CD4-positive, alpha-beta T cell (primary cell): ENCODE data around the gene SPART. TPM values are rescaled to one million over a fixed set of nuclear protein-coding genes. Genes with fewer than 3 reads are reported as not detected.

Experiments used
- ATAC-seq: fragments of 200-7000 bp; cut with Tn5 transposase; one replicate; pipeline ENCODE4 v1.10.0; 2022; ENCODE audit warnings: mild to moderate bottlenecking; ENCODE audit not compliant: poor library complexity
- CTCF ChIA-PET: fragments of 350-600 bp; sonication (Branson Sonifier 250); formaldehyde crosslinking; loops from one replicate; lab custom pipeline; 2021; ENCODE audit warnings: antibody characterized with exemption, inconsistent platforms; lab: Charles Lee
- POLR2A ChIA-PET: fragments of 350-600 bp; sonication (Branson Sonifier 250); formaldehyde crosslinking; loops from one replicate; lab custom pipeline; 2021; ENCODE audit warnings: antibody characterized with exemption, inconsistent platforms; lab: Charles Lee
- DNase-seq, 14 experiments: peaks; one replicate each; pipeline ENCODE4 v3.0.0-alpha.2; 2013 to 2020; ENCODE audit warnings: mixed read lengths in 2 of 14
- H3K27ac ChIP-seq, 2 donors: one replicate each; pipeline versions ENCODE4 v1.5.1 to v1.7.0; 2013; ENCODE audit warnings: low read length in 2 of 2, low read depth in 1 of 2, mild to moderate bottlenecking in 1 of 2
- H3K27me3 ChIP-seq, 2 experiments: 1 replicate in 1 of 2; 2 replicates in 1 of 2; pipeline versions ENCODE4 v1.6.1 to v1.7.0; 2013; ENCODE audit warnings: low read length in 2 of 2, control low read depth in 1 of 2, mild to moderate bottlenecking in 1 of 2, moderate library complexity in 1 of 2; ENCODE audit not compliant: insufficient read depth in 2 of 2, control insufficient read depth in 1 of 2
- H3K36me3 ChIP-seq: one replicate; pipeline ENCODE4 v1.6.1; 2013; ENCODE audit warnings: low read length, control low read depth; ENCODE audit not compliant: insufficient read depth
- H3K4me1 ChIP-seq: one replicate; pipeline ENCODE4 v1.6.1; 2013; ENCODE audit warnings: low read length, control low read depth; ENCODE audit not compliant: insufficient read depth
- H3K4me3 ChIP-seq: one replicate; pipeline ENCODE4 v1.5.1; 2013; ENCODE audit warnings: mild to moderate bottlenecking, low read length, moderate library complexity
- H3K9me3 ChIP-seq, 2 experiments: 1 replicate in 1 of 2; 2 replicates in 1 of 2; pipeline versions ENCODE4 v1.6.1 to v1.7.0; 2013; ENCODE audit warnings: low read length in 2 of 2, mild to moderate bottlenecking in 2 of 2, control low read depth in 1 of 2, moderate library complexity in 1 of 2; ENCODE audit not compliant: control insufficient read depth in 1 of 2, insufficient read depth in 1 of 2
- H3K27ac Mint-ChIP-seq: one replicate; pipeline ENCODE4 v1.8.0; 2020; ENCODE audit warnings: mixed read lengths
- H3K27me3 Mint-ChIP-seq: one replicate; pipeline ENCODE4 v1.8.0; 2021; ENCODE audit warnings: mixed read lengths
- H3K36me3 Mint-ChIP-seq: one replicate; pipeline ENCODE4 v1.8.0; 2021; ENCODE audit warnings: low read depth, mixed read lengths
- H3K4me1 Mint-ChIP-seq: one replicate; pipeline ENCODE4 v1.8.0; 2021; ENCODE audit warnings: low read depth, mixed read lengths
- H3K4me3 Mint-ChIP-seq: one replicate; pipeline ENCODE4 v1.8.0; 2020; ENCODE audit warnings: mild to moderate bottlenecking, mixed read lengths
- H3K9me3 Mint-ChIP-seq: one replicate; pipeline ENCODE4 v1.8.0; 2020; ENCODE audit warnings: mixed read lengths
- intact Hi-C, 2 experiments: fragments of 100-400 bp; cut with DNase I in 1 of 2; cut with micrococcal nuclease in 1 of 2; formaldehyde crosslinking; loops; one replicate each; pipeline versions ENCODE4 v1.15.1 to v1.9.0; 2023 to 2025; cut with DNase I, micrococcal nuclease
- total RNA-seq, 174 experiments: library from RNA in 2 of 174; stranded (reverse) in 2 of 174; gene quantifications; one replicate each; pipeline ENCODE4 v1.2.3 and lab custom pipeline; 2021 to 2026
- TF ChIP-seq, protein P1 (sequence below): fragments of 200-600 bp; IDR thresholded peaks from one replicate; pipeline ENCODE4 v1.8.0; 2022; ENCODE audit warnings: antibody characterized with exemption, mild to moderate bottlenecking

The SPART gene
- total RNA-seq, 2 experiments from 2014 or later, result 22.0 to 22.9 TPM

DNA sequence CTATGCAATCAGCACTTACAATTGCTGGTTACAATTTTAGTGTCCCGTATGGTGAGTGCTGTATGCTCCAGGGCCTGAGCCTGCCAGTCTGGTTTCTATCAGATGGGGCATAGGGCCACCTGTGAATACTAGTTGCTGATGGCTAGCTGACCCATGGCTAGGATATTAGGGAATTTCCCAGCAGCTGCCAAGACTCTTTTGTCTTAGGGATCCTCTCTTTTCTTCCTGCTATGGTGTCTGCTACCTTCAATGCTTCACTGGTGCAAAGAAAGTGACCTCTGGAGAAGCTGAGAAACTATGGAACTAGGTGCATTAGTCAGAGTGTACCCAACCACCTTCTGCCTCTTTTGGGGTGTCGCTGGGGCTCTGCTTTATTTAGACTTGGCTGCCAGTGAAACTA, 60.2 kb downstream of the SPART start:
- H3K36me3 ChIP-seq, result no peaks in the 10 kb centered on the region
- H3K27me3 ChIP-seq, result no peaks in the 10 kb centered on the region
- no peak overlapping the region for H3K27ac ChIP-seq
- H3K27me3 Mint-ChIP-seq, result peaks cover 14% of the 10 kb centered on the region
- POLR2A ChIA-PET, result no interaction called here
- intact Hi-C loops, result loop anchor here in 1 of 2 experiments (10.0 kb wide), 1 partner anchor 109 kb away; no protein-coding TSS in a partner anchor
- ATAC-seq (no peak), DNase-seq (no peak)
- no peaks in the 10 kb centered on the region for H3K4me1 Mint-ChIP-seq
- no peaks in the 10 kb centered on the region for H3K9me3 Mint-ChIP-seq
- TF ChIP-seq, protein P1, sequence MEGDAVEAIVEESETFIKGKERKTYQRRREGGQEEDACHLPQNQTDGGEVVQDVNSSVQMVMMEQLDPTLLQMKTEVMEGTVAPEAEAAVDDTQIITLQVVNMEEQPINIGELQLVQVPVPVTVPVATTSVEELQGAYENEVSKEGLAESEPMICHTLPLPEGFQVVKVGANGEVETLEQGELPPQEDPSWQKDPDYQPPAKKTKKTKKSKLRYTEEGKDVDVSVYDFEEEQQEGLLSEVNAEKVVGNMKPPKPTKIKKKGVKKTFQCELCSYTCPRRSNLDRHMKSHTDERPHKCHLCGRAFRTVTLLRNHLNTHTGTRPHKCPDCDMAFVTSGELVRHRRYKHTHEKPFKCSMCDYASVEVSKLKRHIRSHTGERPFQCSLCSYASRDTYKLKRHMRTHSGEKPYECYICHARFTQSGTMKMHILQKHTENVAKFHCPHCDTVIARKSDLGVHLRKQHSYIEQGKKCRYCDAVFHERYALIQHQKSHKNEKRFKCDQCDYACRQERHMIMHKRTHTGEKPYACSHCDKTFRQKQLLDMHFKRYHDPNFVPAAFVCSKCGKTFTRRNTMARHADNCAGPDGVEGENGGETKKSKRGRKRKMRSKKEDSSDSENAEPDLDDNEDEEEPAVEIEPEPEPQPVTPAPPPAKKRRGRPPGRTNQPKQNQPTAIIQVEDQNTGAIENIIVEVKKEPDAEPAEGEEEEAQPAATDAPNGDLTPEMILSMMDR, result no peak
- H3K4me3 Mint-ChIP-seq, result no peak overlapping the region
- H3K9me3 ChIP-seq, result peaks cover 5 to 7% of the 10 kb centered on the region in 2 experiments
- no peaks in the 10 kb centered on the region for H3K36me3 Mint-ChIP-seq
- H3K27ac Mint-ChIP-seq, result no peak overlapping the region
- CTCF ChIA-PET, result no interaction called here
- no peaks in the 10 kb centered on the region for H3K4me1 ChIP-seq
- no peak overlapping the region for H3K4me3 ChIP-seq

GRCh38 chr13:36282821-36283432, 63.3 kb downstream of the SPART start:
- ChIA-PET CTCF (interaction anchor here (1.0 to 1.2 kb wide), 3 partner anchors 10 to 454 kb away, joined by 3 to 5 read pairs (median 4); no protein-coding TSS in a partner anchor), POLR2A (interaction anchor here (0.6 kb wide), 1 partner anchor 1361 kb away, joined by 3 read pairs; no protein-coding TSS in a partner anchor)
- no peak for ATAC-seq
- no peak overlapping the region for H3K27ac Mint-ChIP-seq
- Histone ChIP-seq H3K27ac (no peak overlapping the region), H3K27me3 (no peaks in the 10 kb centered on the region), H3K36me3 (no peaks in the 10 kb centered on the region), H3K4me1 (no peaks in the 10 kb centered on the region), H3K4me3 (no peak overlapping the region), H3K9me3 (peaks cover 0 to 2% of the 10 kb centered on the region in 2 experiments)
- H3K36me3 Mint-ChIP-seq, result no peaks in the 10 kb centered on the region
- no peak overlapping the region for H3K4me3 Mint-ChIP-seq
- no peaks in the 10 kb centered on the region for H3K9me3 Mint-ChIP-seq
- TF ChIP-seq, protein P1, result peak; percentile 77
- DNase-seq, result peak in 3 of 14 experiments; percentile 10 to 32 (median 29)
- H3K27me3 Mint-ChIP-seq, result peaks cover 14% of the 10 kb centered on the region
- H3K4me1 Mint-ChIP-seq, result no peaks in the 10 kb centered on the region
- intact Hi-C loops, result loop anchor here (2.0 to 10.0 kb wide), 2 partner anchors 112 to 454 kb away; no protein-coding TSS in a partner anchor

DNA sequence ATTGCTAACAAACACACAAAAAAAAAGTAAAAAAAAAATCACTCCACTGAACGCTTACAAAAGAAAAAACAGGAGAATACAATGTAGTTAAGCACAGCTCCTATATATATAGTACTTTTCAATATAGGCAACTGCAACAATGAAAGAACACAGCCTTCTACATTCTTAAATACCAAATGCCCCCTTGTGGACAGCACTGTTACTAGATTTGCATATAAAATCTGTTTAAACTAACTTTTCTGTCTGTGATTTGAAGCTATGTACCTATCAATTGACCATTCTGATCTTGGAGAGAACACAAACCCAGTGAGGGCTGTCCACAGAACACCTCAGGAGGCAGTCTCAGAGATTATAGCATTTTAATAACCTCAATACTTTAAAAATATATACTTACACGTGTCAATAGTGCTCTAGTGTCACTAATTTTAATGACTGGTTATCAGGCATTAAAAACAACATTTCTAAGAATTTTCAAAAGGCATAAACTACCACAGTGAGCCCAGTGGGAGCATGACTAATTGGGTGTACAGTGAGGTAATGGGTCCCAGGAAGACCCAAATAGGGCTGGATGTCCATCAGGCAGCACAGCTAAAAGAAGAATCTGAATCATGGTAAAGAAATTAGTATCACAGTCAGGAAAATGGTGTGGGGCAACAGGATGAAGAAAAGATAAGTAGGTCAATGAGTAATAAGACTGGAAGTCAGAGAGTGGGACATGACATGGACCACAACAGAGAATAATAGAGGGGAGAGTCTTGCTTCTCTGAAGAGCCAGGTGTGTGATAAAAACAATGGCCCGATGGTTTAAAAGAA, 70.8 kb downstream of the SPART start:
- Histone ChIP-seq H3K27me3 (no peaks in the 10 kb centered on the region), H3K9me3 (no peaks in the 10 kb centered on the region), H3K27ac (no peak overlapping the region), H3K4me3 (no peak overlapping the region), H3K36me3 (no peaks in the 10 kb centered on the region), H3K4me1 (no peaks in the 10 kb centered on the region)
- no peak overlapping the region for H3K27ac Mint-ChIP-seq
- peaks cover 10% of the 10 kb centered on the region for H3K27me3 Mint-ChIP-seq
- ChIA-PET CTCF (no interaction called here), POLR2A (no interaction called here)
- H3K4me1 Mint-ChIP-seq, result no peaks in the 10 kb centered on the region
- no peak overlapping the region for H3K4me3 Mint-ChIP-seq
- H3K9me3 Mint-ChIP-seq, result no peaks in the 10 kb centered on the region
- TF ChIP-seq, protein P1, result peak; percentile 47
- intact Hi-C loops, result no loop called here
- DNase-seq (peak in 3 of 14 experiments; percentile 17 to 24 (median 18)), ATAC-seq (no peak)
- H3K36me3 Mint-ChIP-seq, result no peaks in the 10 kb centered on the region
